Fibroblast of skin of left quadriceps (primary cell): ENCODE results near the gene SLC38A8.

Experiments
- DNase-seq, 2 experiments: peaks; one replicate each; pipeline ENCODE4 v3.0.0-alpha.2; 2013; ENCODE audit warnings: low read depth in 2 of 2

Gene SLC38A8

DNA sequence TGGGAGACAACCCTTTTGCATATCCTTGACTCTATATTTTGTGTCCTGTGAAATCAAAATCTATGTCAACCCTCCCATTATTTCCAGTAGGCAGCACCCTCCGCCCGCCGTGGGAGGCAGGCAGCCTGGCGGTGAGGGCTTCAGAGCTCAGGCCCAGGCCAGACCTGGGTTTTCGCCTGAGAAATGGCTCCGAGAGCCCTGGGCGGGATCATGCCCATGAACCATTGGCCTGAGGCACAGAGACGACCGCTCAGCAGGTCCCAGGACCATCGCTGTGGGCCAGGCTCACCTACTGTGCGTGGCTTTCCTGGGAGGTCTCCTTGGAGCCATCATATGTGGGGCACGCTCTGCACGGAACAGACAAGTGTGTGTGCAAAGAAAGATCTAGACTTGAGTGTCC lies 6.3 kb upstream of the SLC38A8 start:
- no peak for DNase-seq

DNA sequence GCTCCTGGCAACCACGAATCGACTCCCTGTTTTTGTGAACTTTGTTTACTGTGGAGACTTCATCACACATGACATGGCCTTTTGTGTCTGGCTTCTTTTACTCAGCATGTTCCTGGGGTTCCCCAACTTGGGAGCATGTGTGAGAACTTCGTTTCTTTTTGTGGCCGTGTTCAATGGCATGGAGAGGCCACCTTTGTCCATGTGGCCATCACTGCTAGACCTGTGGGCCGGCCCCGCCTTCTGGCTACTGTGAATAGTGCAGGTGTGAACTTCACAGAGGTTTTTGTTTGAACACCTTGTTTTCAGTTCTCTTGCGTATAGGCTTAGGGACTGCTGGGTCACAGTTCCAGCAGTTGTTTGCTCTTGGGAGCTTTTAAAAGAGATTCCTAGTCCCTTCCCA lies 5.7 kb upstream of the SLC38A8 start:
- no peak for DNase-seq

DNA sequence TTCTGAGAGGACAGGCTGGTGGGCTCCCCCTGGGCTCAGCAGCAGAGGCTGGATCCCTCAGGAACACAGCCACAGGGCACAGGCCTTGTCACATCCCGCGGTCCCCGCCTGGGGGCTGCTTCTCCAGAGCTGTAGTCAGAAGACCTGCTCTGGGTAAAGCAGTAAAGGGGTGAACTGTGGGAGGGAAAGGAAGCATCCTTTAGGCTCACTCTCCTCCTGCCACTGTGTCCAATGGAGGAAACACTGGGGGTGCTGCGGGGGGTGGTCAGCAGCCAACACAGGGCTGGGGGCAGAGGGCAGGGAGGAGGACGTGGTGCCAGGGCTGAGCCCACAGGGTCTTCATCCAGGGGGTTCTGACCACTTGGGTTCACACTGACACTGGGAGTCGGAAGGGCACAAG lies 5.0 kb upstream of the SLC38A8 start:
- DNase-seq: no peak

DNA sequence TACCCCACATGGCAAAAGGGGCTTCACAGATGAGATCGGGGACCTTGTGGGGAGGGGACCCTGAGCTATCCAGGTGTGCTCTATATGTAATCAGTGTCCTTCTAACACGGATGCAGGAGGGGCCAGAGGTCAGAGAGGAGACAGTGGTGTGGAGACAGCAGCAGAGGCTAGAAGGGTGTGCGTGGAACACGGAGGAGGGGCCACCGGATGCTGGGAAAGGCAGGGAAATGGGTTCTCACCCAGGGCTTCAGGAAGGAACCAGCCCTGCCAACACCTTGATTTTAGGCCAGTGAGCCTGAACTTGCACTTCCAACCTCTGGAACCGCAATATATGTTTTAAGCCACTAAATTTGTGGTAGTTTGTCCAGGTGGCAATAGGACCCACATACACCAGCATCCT lies 4.6 kb upstream of the SLC38A8 start:
- DNase-seq: no peak

DNA sequence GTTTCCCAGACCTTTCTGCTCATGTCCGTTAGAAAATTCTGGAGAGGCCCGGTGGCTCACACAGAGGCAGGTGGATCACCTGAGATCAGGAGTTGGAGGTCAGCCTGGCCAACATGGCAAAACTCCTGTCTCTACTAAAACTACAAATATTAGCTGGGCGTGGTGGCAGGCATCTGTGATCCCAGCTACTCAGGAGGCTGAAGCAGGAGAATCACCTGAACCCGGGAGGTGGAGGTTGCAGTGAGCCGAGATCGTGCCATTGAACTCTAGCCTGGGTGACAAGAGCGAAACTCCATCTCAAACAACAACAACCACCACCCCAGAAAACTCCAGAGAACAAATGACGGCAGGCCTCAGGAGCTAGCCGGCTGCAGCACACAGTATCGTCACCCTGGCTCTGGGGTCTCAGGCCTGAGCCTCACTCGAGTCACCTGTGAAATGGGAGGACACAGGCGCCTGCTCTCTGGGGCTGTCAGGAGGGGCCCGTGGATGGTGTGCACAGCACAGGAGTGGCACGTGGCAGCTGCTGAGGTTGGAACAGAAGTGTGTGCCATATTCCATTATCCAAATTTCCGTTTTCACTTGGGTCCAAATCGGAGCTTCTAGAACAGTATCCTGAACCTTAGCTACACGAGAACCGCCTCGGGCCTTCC lies 3.3 kb upstream of the SLC38A8 start:
- DNase-seq: no peak

DNA sequence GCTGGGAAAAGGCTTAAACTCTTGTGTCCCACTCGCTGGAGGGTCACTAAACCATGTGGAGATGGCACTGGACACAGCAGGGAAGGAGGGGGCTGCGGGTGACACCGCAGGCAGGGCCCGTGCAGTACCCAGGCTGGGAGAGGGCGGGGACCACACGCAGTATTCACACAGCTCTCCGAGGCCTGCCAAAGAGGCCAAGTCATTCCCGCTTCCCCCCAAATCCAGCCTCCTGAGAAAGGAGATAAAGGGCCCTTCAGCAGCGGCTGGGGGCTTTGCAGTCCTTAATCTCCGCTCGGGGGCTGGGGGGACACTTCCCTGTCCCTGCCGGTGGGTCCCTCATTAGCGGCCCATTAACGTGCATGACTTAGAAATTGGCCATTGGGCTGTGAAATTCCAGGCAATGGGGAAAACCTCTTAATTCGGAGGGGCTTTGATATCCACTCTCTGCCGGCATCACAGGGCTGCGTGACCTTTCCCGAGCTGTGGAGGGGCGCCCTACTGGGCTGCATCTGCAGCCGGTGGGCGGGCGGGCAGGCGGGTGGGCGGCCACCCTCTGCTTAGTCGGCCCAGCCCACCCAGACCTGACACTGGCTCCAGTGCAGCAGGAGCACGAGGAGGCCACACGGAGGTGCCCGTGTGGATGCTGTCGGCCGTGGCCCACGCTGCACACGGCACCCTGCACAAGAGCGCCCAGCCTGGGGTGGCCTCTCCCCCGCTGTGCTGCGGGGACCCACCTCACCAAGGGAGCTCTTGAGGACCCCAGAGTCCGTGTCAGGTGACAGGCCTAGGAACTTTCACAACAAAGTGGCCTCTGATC lies 2.6 kb upstream of the SLC38A8 start:
- DNase-seq: no peak

DNA sequence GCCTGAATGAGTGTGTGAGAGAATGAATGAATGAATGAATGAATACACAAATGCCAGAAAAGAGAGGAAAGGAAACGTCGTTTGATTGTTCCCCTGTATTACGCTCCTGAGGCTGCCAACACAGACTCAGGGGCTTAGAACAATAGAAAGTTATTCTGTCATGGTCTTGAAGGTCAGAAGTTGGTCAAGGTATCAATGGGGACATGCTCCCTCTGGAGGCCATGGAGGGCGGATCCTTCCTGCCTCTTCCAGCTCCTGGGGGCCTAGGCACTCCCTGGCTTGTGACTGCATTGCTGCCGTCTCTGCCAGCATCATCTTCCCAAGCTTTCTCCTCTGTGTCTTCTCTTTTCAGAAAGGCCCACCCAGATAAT lies 1.5 kb upstream of the SLC38A8 start:
- DNase-seq: no peak

DNA sequence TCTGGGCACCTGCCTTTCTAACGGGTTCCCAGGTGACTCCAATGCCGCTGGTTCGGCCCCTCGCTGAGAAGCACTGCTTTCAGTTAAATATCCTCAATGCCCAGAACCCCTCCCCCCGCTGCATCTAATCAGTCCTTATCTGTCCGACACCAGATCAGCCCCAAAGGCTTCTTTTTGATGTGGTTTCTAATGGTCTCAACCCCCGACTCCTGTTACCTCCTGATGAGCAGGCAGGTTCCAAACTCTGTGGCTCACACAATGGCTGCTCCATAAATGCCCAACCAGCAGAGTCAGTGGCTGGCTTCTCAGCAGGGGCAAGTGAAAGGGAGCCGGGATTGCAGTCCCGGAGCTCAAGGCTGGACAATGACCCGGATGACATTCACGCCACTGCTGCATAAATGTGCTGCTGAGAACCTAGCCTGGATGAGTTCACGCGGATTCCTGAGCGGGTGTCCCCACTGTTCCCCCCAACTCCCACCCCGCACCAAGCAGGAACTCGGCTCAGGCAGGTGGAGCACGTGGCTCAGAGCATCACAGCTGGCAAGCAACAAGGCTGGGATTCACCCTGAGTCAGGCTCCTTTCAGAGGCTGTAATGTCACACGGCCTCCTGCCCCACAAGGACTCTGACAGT lies 1.0 kb upstream of the SLC38A8 start:
- no peak for DNase-seq

DNA sequence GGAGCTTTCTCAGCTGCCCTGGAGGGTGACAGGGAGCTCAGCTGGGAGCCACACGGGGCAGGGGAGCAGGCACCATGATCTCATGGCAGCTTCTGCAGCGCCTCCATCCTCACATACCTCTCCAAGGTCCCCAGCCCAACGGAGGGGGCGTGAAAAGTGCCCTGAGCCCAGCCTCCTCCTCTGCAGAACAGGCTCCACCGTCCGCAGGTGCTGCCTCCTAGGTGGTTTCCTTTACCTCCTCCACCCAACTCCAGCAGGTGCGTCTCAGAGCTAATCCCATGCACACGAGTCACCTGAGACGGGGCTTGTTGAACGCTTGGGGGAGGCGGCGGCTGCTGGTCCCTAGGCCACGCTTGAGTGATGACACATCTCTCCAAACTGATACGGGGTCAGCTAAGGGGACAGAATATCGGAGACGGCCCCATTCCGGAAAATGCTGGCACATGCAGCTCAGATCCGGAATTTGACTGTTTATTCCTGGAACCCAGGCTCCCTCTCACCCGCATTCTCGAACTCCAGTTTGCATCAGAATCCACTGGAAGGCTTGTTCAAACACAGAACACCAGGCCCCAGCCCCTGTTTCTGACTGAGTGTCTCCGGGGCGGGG lies 387 bp upstream of the SLC38A8 start:
- no peak for DNase-seq

DNA sequence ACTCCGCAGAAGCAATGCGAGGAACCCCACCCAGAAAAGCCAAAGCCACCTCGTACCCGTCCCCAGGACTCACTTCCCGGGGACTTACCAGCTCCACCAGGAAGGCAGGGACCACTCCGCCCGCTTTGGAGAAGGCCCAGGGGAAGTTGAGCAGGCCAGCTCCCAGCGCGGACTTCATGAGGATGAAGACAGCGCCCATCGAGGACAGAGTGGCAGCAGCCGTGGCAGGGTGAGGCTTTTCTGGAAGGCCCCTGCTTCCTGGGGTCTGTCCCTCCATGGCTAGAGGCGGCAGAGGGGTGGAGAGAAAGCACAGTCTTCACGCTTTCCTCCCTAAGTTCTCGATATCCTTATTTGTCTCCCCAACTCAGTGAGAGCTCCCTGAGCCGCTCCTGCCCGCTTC lies 714 bp downstream of the SLC38A8 start:
- DNase-seq: no peak

DNA sequence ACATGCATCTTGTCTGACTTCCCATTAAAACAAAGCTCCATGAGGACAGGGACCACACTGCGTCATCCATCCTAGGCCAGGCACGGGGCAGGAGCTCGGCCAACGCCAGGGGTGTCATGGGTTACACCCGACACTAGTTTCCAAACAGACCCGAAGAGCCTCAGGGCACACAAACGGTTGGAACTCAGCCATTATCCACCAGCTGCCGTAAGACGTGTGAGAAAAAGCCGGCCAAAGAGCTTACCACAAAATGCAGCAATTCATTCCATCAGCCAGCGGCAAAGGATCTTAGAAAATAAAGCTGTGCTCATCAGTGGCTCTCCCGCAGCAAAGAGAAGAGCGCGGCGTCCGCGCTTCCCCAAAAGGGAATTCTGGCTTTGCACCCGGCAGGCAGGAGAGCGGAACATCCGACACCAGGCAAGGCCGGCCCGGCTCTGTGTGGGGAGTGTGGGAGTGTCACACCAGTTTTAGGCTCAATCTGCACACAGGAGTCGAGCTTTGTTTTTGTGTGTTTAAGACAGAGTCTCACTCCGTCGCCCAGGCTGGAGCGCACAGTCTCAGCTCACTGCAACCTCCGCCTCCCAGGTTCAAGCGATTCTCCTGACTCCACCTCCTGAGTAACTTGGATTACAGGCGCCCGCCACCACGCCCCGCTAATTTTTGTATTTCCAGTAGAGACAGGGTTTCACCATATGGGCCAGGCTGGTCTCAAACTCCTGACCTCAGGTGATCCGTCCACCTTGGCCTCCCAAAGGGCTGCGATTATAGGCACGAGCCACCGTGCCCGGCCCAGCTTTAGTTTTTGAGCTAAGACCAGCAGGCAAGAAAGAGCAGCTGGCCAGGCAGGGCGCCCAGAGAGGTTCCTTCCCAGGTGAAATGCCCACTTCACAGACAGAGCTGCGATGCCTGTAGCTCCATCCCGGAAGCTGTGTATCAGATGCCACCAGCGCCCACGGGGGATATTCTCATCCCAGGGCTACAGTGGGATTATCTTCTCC lies 1.5 kb downstream of the SLC38A8 start:
- DNase-seq: no peak

DNA sequence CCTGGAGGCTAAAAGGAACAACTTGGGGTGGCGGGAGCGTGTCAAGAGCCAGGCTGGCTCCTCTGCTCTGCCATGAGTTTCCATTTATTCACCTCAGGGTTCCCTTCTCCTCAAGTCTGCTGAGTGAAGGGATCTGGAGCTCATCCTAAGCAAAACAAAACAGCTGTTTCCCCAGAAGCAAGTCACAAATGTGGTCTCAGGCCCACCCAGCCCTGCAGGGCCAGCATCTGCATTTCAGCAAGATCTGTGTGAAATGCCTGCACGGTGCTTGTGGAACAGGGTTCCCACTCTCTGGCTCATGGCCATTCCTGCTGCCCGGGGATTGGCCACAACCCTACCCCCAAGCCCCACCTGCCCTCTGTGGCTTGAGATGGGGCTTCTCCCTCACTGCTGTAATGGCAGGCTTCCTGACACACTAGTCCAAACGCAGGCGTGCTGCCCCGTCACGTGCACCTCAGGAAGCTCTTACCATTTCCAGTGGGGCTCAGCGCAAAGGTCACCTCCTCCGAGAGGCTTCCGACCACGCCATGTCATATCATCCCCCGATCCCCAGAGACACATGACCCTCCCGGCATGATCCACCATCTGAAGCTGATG lies 2.3 kb downstream of the SLC38A8 start:
- DNase-seq: no peak

DNA sequence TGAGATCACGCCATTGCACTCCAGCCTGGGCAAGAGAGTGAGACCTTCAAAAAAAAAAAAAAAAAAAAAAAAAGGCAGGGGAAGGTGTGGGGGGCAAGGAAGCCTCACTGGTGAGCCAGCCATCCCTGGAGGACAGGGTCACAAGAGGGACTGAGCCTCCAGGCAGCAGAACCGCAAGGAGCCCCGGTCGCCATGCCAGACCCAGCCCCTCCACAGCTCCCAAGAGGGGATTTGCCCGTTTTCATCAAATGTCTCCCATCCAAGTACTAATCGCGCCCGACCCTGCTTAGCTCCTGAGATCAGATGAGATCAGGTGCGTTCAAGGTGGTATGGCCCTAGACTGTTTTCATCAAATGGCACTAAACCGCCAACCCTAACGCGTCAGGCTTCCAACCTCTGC lies 2.9 kb downstream of the SLC38A8 start:
- DNase-seq: no peak

DNA sequence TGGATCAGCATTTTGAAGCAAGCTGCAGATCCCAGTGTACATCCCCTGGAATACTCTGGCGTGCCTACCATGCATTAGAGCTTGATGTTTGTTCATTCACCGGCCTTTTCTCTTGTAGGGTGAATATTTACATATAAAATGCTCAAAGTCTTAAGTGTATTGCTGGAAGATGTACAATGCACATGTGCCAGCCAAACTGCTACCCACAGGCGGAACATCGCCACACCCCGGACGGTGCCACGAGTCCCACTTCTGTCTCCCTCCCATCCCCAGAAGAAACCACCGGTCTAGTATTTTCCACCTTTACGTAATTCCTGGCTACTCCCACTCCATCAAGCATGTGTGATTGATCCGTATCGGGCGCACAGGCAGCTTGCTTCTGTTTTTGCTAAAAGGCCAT lies 4.1 kb downstream of the SLC38A8 start:
- DNase-seq: no peak

DNA sequence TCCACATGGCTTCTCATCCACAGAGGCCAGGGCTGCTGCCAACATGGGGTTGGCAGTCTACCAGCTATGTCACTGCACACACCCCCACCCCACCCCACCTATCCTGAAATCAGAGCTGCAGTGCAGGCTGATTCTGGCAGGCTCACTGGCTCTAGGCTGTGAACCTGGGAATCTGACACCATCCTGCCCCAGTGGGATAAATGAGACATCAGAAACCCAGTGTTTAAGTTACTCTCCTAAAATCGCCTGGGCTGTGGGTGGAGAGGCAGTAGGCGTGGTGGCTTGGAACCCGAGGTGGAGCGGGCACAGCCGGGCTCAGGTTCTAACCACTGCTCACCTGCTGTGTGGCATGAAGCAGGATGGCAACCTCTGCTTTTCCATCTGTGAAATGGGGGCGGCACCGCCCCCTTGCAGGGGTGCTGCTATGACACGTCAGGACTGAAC lies 5.6 kb downstream of the SLC38A8 start:
- DNase-seq: no peak

DNA sequence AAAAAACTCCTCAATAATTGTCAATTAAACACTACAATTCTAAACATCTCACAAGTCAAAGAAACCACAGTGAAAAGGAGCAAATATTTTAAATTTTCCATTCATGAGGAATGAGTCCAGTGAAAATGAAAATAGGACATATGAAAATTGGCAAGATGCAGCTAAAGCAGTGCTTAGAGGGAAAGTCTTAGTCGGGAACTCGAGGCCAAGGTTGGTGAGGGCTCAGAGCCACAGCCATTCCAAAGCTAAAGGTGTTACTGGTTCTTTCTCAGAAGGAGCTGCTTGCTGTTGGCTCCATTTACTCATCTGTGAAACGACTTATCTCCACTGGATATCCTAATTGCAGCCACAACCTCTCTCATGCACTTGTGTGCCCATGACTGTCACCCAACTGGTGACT lies 6.5 kb downstream of the SLC38A8 start:
- no peak for DNase-seq

DNA sequence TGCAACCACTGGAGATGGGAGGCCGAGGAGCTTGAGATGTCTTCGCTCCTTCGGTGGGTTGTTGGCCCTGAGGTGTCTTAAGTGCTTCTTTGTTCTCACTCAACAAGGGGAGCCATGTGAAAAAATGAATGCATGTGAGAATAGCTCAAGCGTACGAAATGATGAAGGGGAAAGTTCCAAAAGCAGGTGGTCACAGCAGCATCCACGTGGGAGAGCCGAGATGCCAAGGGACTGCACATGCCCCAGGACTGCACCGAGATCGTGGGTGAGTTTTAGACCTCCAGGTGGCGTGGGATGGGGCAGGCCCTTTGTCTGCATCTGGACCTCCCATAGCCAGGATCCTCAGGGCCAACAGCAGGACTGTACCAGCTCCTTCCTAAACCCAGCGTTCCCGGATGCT lies 8.1 kb downstream of the SLC38A8 start:
- DNase-seq: no peak

DNA sequence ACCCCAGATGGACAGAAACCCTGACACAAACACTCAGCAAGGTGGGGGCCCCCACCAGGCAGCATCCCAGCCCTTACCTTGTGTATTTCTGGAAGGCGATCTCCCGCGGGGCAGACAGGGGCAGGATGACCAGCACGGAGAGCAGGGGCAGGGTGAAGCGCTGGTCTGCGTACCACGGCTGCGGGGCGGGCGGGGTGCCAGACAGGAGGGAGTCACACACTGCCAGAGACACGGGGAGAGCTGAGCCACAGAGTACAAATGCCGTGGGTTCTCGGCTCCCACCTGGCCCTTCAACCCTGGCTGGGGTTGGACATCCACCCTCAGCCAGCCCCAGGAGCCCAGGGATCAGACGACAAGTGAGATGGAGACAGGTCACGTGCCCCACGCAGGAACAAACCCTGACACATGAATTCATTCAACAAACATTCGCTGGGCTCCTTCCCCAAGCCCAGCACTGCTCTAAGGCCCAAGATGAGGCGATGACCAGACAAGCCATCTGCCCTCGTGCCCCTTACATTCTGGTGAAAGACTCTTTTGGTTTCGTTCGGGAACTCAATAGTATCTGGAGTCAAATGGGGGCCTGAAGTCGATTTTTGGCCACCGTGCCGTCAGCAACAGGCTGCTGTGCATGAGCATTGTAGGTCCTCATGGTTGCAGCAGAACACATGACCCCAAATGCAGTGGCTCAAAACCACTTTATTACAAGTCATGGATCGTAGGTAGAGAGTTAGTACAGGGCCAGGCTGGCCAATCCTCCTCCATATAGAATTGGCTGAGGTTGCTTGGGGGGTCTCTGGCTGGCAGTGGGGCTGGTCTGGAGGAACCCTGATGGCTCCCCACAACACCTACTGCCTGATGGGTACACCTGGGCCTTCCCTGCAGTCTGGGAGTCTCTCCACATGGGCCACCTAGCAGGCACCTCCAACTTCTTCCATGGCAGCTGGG lies 9.1 kb downstream of the SLC38A8 start:
- no peak for DNase-seq

DNA sequence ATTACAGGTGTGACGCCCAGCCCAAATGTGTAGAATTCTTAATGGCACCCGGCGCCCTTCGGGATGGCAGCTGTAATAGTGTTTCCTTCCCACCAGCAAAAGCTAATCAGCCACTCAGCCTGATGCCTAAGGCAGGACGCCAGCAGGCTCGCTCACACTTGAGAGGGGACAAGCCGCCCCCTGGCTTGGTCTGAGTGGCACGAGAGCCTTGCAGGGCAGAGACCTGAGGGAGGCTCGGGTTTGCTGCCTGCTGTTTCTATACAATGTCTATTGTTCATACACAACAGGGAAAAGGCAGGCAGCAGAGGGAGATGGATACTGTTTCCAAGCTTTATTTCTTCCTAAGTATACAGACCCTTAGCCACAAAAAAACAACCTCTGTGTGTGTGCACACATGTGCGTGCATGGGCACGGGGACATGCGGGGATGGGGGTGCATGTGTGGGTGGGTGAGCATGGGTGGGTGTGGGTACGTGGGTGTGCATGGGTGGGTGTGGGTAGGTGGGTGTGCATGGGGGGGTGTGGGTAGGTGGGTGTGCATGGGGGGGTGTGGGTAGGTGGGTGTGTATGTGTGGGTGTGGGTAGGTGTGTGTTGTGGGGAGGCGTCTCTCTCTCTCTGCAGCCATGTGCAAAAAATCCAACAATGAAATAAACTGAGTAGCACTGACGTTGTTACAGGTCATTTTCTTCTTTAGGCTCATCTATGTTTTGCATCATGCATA lies 10.0 kb downstream of the SLC38A8 start:
- DNase-seq: no peak
